Ovary (tissue), 9 donors: ENCODE measurements around the gene PAGE2B. TPM values are rescaled to one million over a fixed set of nuclear protein-coding genes. Genes with fewer than 3 reads are reported as not detected.

ENCODE experiments used
- DNase-seq, 5 donors: peaks; one replicate each; pipeline ENCODE4 v3.0.0-alpha.2; 2019 to 2020
- H3K27ac ChIP-seq, 2 donors: fragments of 200-600 bp; one replicate each; pipeline versions ENCODE4 v1.5.1 to v1.8.0; 2019 to 2022
- H3K27me3 ChIP-seq: fragments of 200-600 bp; one replicate; pipeline ENCODE4 v1.8.0; 2022
- H3K36me3 ChIP-seq: fragments of 200-600 bp; sonication (generic); one replicate; pipeline ENCODE4 v1.5.1; 2019
- H3K4me1 ChIP-seq: one replicate; pipeline ENCODE4 v1.8.1; 2013; ENCODE audit warnings: mild to moderate bottlenecking, moderate library complexity; ENCODE audit not compliant: insufficient read depth
- H3K4me3 ChIP-seq: fragments of 200-600 bp; sonication (generic); one replicate; pipeline ENCODE4 v1.5.1; 2017
- H3K9me3 ChIP-seq, 2 donors: fragments of 200-600 bp in 1 of 2; sonication (generic) in 1 of 2; one replicate each; pipeline versions ENCODE4 v1.5.1 to v1.8.1; 2013 to 2019; ENCODE audit warnings: mild to moderate bottlenecking in 1 of 2, moderate library complexity in 1 of 2
- CTCF ChIP-seq, 3 donors: fragments of 450-650 bp in 2 of 3; fragments of 200-600 bp in 1 of 3; IDR thresholded peaks; one replicate each; pipeline versions ENCODE4 v1.5.1 to v1.8.0; 2016 to 2022; ENCODE audit warnings: antibody characterized with exemption in 3 of 3, mild to moderate bottlenecking in 1 of 3
- EP300 ChIP-seq: sonication (generic); formaldehyde crosslinking; IDR thresholded peaks from one replicate; pipeline ENCODE4 v1.6.1; 2017; ENCODE audit warnings: antibody characterized with exemption
- POLR2A ChIP-seq: fragments of 450-650 bp; IDR thresholded peaks from one replicate; pipeline ENCODE4 v1.6.1; 2017; ENCODE audit warnings: antibody characterized with exemption, mild to moderate bottlenecking, moderate library complexity
- WGBS, 3 donors: extraction: QIAGEN DNeasy Blood & Tissue Kit in 1 of 3; methylation state at CpG; one replicate each; pipeline versions ENCODE4 v1.1.5 to v1.1.7; 2013 to 2017; 5-methylcytosine and 5-hydroxymethylcytosine counted together
- intact Hi-C, 4 donors: fragments of 100-400 bp; cut with DNase I; formaldehyde crosslinking; loops; one replicate each; pipeline versions ENCODE4 v1.11.0 to v1.15.1; 2022 to 2023
- polyA plus RNA-seq, 2 donors: library from polyadenylated mRNA; stranded (reverse); fragments of 200-250 nt in 1 of 2; fragments of 350-450 nt in 1 of 2; fragmentation: Illumina TruSeq in 1 of 2; extraction: RNeasy Lipid Tissue Mini Kit (QIAGEN cat#74804) in 1 of 2; gene quantifications; one replicate each; pipeline ENCODE4 v1.2.3, GENCODE V29; 2013 to 2014
- total RNA-seq, 7 donors: library from RNA; depleted of rRNA in 2 of 7; stranded (reverse); fragments of >200 nt in 2 of 7; fragmentation: NEBNext Ultra II Directional in 3 of 7; extraction: Animal tissue kit (Norgen Biotek cat#: 25700) in 3 of 7; gene quantifications; one replicate each; pipeline versions ENCODE4 v1.1.0 to v1.2.4, GENCODE V29; 2016 to 2023
- donor health status: DM: no; HTN: no; CAD: no; lungs with moderate emphysema.
- donor health status: DM: no; HTN: no; CAD: no.
- donor health status: Bipolar disorder and iron deficiency.
- donor health status: DM: yes; HTN: yes; CAD: no.
- donor health status: DM: no; HTN: no; CAD: no.
- donor health status: DM: yes; HTN: yes; CAD: no.

The PAGE2B gene
- total and polyA plus RNA-seq, 9 donors, result 0.75 TPM; not detected in 8

- intact Hi-C loops, result no loop called here
- no peaks in the 10 kb centered on the region for H3K36me3 ChIP-seq
- H3K4me3 ChIP-seq, result no peak overlapping the region
- H3K4me1 ChIP-seq, result no peaks in the 10 kb centered on the region
- H3K9me3 ChIP-seq, result no peaks in the 10 kb centered on the region
- no peaks in the 10 kb centered on the region for H3K27me3 ChIP-seq
- no peak for DNase-seq
- no peak overlapping the region for H3K27ac ChIP-seq
- TF ChIP-seq EP300 (no peak), POLR2A (no peak), CTCF (IDR thresholded peaks at IDR 0.05) (no peak)
These were observed 46.2 kb upstream of the PAGE2B start for GRCh38 chrX:55028611-55029010.

GRCh38 chrX:55029291-55029690 lies 45.5 kb upstream of the PAGE2B start:
- TF ChIP-seq POLR2A (no peak), CTCF (IDR thresholded peaks at IDR 0.05) (no peak), EP300 (no peak)
- H3K27ac ChIP-seq, result no peak overlapping the region
- 55 to 70% (median 59%) methylated on average over 2 of the region's 2 CpGs for WGBS, 3 donors
- no peaks in the 10 kb centered on the region for H3K27me3 ChIP-seq
- no peaks in the 10 kb centered on the region for H3K36me3 ChIP-seq
- no peaks in the 10 kb centered on the region for H3K4me1 ChIP-seq
- H3K4me3 ChIP-seq, result no peak overlapping the region
- no peaks in the 10 kb centered on the region for H3K9me3 ChIP-seq
- DNase-seq, result no peak
- intact Hi-C loops, result no loop called here

GRCh38 chrX:55030271-55031205 lies 44.3 kb upstream of the PAGE2B start, which contains the start of gene ALAS2:
Gene ALAS2, minus strand, starts transcription at chrX:55030977. Its CDS starts 4,977 bp downstream, at chrX:55026000.
- TF ChIP-seq CTCF (IDR thresholded peaks at IDR 0.05), result no peak
- no peak for TF ChIP-seq EP300
- no peaks in the 10 kb centered on the region for H3K9me3 ChIP-seq
- 62 to 65% (median 64%) methylated on average over 7 of the region's 7 CpGs for WGBS, 3 donors
- no peak within 1 kb of the TSS for H3K27ac ChIP-seq
- no peaks in the 10 kb centered on the region for H3K36me3 ChIP-seq
- no peak within 1 kb of the TSS for H3K4me3 ChIP-seq
- no peaks in the 10 kb centered on the region for H3K27me3 ChIP-seq
- intact Hi-C loops, result no loop called here
- DNase-seq, result no peak
- no peaks in the 10 kb centered on the region for H3K4me1 ChIP-seq

GRCh38 chrX:55033429-55033828 lies 41.4 kb upstream of the PAGE2B start:
- Histone ChIP-seq H3K36me3 (no peaks in the 10 kb centered on the region), H3K4me1 (no peaks in the 10 kb centered on the region), H3K4me3 (no peak overlapping the region), H3K27ac (no peak overlapping the region), H3K9me3 (no peaks in the 10 kb centered on the region), H3K27me3 (no peaks in the 10 kb centered on the region)
- WGBS, 3 donors, result 64 to 74% (median 66%) methylated on average over 2 of the region's 2 CpGs
- no peak for DNase-seq
- TF ChIP-seq CTCF (IDR thresholded peaks at IDR 0.05) (no peak), POLR2A (no peak), EP300 (no peak)
- intact Hi-C loops, result no loop called here
